Measurements from ENCODE around the gene OXT. TPM values are rescaled to one million over a fixed set of nuclear protein-coding genes. Genes with fewer than 3 reads are reported as not detected.

The OXT gene
- total RNA-seq, 120 experiments from 2014 or later = 1.1 to 2.0 (median 1.8) TPM; not detected in 113

Other genes with a start within 250 kb of the OXT start
- 10 to 100 TPM; 27.4 to 60.4 (median 43.4) TPM for gene PCED1A, start 231.0 kb upstream of the OXT start, total RNA-seq
- gene VPS16, start 230.9 kb upstream of the OXT start, total RNA-seq = 10 to 100 TPM; 39.8 to 69.6 (median 52.0) TPM
- 100 to 1,000 TPM; 105 to 214 (median 150) TPM for gene PTPRA, start 198.1 kb upstream of the OXT start, total RNA-seq
- 1 to 10 TPM in 85 of 120 experiments, under 1 TPM in 15, not detected in 20; 0.54 to 6.0 (median 1.8) TPM for gene GNRH2, start 28.0 kb upstream of the OXT start, total RNA-seq
- gene MRPS26, start 25.6 kb upstream of the OXT start, total RNA-seq = 10 to 100 TPM; 31.6 to 66.0 (median 49.9) TPM
- 1 to 10 TPM in 5 of 120 experiments, under 1 TPM in 5, not detected in 110; 0.80 to 1.4 (median 1.0) TPM for gene AVP, start 13.1 kb downstream of the OXT start, total RNA-seq
- 10 to 100 TPM; 10.4 to 25.9 (median 18.3) TPM for gene FASTKD5, start 88.2 kb downstream of the OXT start, total RNA-seq
- gene UBOX5, start 88.2 kb downstream of the OXT start, total RNA-seq = 10 to 100 TPM in 52 of 120 experiments, 1 to 10 TPM in 68; 6.1 to 13.0 (median 9.5) TPM
- 100 to 1,000 TPM in 117 of 120 experiments, 10 to 100 TPM in 3; 55.7 to 232 (median 165) TPM for gene LZTS3, start 101.9 kb downstream of the OXT start, total RNA-seq
- gene DDRGK1, start 133.1 kb downstream of the OXT start, total RNA-seq = 100 to 1,000 TPM in 119 of 120 experiments, 10 to 100 TPM in 1; 98.5 to 184 (median 132) TPM
- gene ITPA, start 137.9 kb downstream of the OXT start, total RNA-seq = 10 to 100 TPM; 18.3 to 51.4 (median 33.9) TPM
- gene SLC4A11, start 167.6 kb downstream of the OXT start, total RNA-seq = 10 to 100 TPM in 3 of 120 experiments, 1 to 10 TPM in 117; 1.5 to 23.0 (median 3.8) TPM

Measured in dorsolateral prefrontal cortex (tissue), 118 donors.